ENCODE data around the gene IL17RE.

Gene IL17RE

DNA sequence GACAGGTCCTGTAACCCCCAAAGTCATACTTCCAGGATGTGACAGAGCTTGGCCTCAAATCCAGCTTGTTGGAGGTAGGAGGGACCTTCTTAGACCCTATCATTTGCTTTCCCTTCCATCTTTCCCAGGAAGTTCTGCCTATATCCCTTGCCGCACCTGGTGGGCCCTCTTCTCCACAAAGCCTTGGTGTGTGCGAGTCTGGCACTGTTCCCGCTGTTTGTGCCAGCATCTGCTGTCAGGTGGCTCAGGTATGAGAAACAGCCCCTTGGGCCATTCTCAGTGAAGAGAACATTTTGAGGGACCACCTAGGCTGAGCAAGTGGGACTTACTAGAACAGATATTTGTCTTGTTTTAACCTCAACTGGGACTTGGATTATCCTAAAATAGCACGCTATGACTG, 1.3 kb downstream of the IL17RE start:
- TF ChIP-seq CTCF (IDR thresholded peaks at IDR 0.05; ENCODE audit: low read depth, low read length), result no peak
- Histone ChIP-seq H3K27me3 (no peaks in the 10 kb centered on the region), H3K4me1 (no peaks in the 10 kb centered on the region), H3K9me3 (no peaks in the 10 kb centered on the region), H3K36me3 (no peaks in the 10 kb centered on the region), H3K4me3 (ENCODE audit: low read depth, low read length) (no peak overlapping the region)
- no peak for DNase-seq

DNA sequence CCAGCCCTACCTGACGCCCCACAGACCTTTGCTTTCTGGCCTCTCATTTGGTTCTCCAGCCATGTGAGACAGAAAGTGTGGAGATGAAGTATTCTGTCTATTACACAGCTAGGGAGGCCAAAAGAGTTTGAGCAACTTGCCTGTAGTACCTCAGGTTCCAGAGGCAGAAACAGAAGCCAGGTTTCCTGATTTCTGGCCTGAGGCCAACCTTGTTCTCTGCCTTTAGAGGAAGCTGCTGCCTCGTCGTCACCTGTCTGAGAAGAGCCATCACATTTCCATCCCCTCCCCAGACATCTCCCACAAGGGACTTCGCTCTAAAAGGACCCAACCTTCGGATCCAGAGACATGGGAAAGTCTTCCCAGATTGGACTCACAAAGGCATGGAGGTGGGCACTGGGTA, 3.8 kb downstream of the IL17RE start:
- H3K9me3 ChIP-seq, result no peaks in the 10 kb centered on the region
- H3K4me1 ChIP-seq, result no peaks in the 10 kb centered on the region
- DNase-seq, result no peak
- TF ChIP-seq CTCF (IDR thresholded peaks at IDR 0.05; ENCODE audit: low read depth, low read length), result no peak
- no peaks in the 10 kb centered on the region for H3K36me3 ChIP-seq
- H3K4me3 ChIP-seq (ENCODE audit: low read depth, low read length), result no peak overlapping the region
- H3K27me3 ChIP-seq, result no peaks in the 10 kb centered on the region

DNA sequence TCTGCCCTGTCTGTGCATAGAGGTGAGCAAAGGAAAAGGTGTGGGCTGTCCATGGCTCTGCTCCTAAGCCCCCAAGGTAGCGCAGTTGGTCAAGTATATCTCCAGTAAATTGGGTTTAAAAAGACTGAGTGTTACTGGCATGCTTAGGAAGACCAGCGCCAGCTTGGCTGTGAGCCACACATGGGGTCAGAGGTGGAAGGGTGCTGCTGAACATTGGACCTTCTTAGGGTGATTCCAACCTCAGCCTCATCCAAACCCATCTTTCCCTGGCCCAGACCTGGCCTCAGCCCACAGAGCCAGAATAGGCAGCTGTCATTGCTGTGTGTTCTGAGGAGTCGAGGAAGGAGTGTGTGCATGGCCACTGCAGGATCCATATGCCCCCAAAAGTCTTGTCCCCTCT, 5.6 kb downstream of the IL17RE start:
- Histone ChIP-seq H3K36me3 (no peaks in the 10 kb centered on the region), H3K9me3 (no peaks in the 10 kb centered on the region), H3K4me1 (no peaks in the 10 kb centered on the region), H3K27me3 (no peaks in the 10 kb centered on the region), H3K4me3 (ENCODE audit: low read depth, low read length) (no peak overlapping the region)
- no peak for TF ChIP-seq CTCF (IDR thresholded peaks at IDR 0.05; ENCODE audit: low read depth, low read length)
- DNase-seq, result no peak

GRCh38 chr3:9909221-9910013, 6.8 kb downstream of the IL17RE start:
- no peaks in the 10 kb centered on the region for H3K36me3 ChIP-seq
- H3K27me3 ChIP-seq, result no peaks in the 10 kb centered on the region
- H3K4me3 ChIP-seq (ENCODE audit: low read depth, low read length), result no peak overlapping the region
- no peak for TF ChIP-seq CTCF (IDR thresholded peaks at IDR 0.05; ENCODE audit: low read depth, low read length)
- no peaks in the 10 kb centered on the region for H3K9me3 ChIP-seq
- no peaks in the 10 kb centered on the region for H3K4me1 ChIP-seq
- no peak for DNase-seq

GRCh38 chr3:9911863-9912262, 9.2 kb downstream of the IL17RE start:
- no peak overlapping the region for H3K4me3 ChIP-seq (ENCODE audit: low read depth, low read length)
- H3K4me1 ChIP-seq, result peaks cover 5% of the 10 kb centered on the region; the same call in 1 of the 2 replicates
- TF ChIP-seq CTCF (IDR thresholded peaks at IDR 0.05; ENCODE audit: low read depth, low read length), result no peak
- H3K9me3 ChIP-seq, result no peaks in the 10 kb centered on the region
- H3K27me3 ChIP-seq, result no peaks in the 10 kb centered on the region
- DNase-seq, result no peak
- H3K36me3 ChIP-seq, result no peaks in the 10 kb centered on the region

DNA sequence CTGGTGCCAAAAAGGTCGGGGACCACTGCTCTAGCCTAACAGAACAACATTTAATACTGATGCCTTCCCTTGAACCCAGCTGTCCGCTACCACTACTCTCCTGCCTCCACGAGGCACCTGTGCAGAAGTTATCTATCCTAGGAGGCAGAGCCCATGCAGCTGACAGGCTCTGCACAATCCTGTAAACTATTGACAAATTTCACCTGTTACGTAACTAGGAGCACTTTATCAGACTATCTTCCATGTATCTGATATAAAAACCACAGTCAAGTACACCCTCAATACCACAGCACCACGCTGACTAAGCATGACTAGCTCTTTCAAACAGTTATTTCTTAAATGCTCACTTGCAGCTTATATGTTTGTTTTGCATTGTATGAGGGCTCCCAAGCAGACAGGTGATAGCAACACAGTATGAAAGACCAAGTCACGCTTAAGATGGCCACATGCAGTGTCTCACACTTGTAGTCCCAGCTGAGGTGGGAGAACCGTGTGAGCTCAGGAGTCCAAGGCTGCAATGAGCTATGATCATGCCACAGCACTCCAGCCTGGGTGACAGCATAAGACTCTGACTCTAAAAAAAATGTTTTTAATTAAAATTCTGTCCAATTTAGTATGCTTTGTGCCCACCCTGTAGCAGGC, 9.8 kb downstream of the IL17RE start:
- no peak for TF ChIP-seq CTCF (IDR thresholded peaks at IDR 0.05; ENCODE audit: low read depth, low read length)
- no peaks in the 10 kb centered on the region for H3K27me3 ChIP-seq
- H3K4me3 ChIP-seq (ENCODE audit: low read depth, low read length), result no peak overlapping the region
- H3K4me1 ChIP-seq, result peaks cover 5% of the 10 kb centered on the region; the same call in 1 of the 2 replicates
- no peaks in the 10 kb centered on the region for H3K36me3 ChIP-seq
- no peak for DNase-seq
- no peaks in the 10 kb centered on the region for H3K9me3 ChIP-seq
